Occipital lobe (tissue), 2 donors: Measurements from ENCODE around the gene LHX5. TPM values are rescaled to one million over a fixed set of nuclear protein-coding genes. Genes with fewer than 3 reads are reported as not detected.

Experiments used
- DNase-seq: peaks from one replicate; lab custom pipeline; 2025; lab: John Stamatoyannopoulos, UW
- total RNA-seq: library from RNA; depleted of rRNA; stranded (reverse); fragments of >200 nt; gene quantifications from one replicate; pipeline ENCODE4 v1.2.3, GENCODE V29; 2014

Gene LHX5
- total RNA-seq, 1 donor from 2014 or later: not detected

DNA sequence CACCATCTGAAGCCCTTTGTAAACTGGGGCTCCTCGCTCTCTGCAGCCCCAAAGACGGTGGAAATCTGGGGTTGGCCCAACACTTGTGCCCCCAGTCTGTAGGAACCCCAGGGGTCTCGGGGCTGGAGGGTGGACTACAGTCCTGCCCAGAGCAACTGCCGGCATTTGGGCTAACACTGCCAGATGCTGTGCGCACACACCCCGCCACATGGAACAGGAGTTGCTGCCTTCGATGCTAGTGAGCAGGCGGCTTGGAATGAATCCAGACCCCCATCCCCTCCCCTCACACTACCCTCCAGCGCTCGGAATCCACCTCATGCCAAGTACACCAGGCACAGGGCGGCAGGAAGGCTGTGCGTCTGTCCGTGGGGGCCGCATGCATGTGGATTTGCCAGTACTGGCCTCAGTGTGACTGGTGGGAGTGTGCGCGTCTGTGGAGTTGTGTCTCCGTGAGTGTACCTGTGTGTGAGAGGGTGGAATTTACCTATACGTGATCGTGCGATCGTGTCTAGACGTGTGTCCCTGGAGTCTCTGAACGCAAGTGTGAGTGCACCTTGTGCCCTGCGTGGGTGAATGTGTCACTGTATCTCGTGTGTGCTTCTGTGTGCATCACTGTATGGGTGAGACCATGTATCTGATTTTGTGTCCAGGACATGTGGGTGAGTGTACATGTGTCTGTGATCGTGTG, 5.1 kb downstream of the LHX5 start:
- DNase-seq: no peak

DNA sequence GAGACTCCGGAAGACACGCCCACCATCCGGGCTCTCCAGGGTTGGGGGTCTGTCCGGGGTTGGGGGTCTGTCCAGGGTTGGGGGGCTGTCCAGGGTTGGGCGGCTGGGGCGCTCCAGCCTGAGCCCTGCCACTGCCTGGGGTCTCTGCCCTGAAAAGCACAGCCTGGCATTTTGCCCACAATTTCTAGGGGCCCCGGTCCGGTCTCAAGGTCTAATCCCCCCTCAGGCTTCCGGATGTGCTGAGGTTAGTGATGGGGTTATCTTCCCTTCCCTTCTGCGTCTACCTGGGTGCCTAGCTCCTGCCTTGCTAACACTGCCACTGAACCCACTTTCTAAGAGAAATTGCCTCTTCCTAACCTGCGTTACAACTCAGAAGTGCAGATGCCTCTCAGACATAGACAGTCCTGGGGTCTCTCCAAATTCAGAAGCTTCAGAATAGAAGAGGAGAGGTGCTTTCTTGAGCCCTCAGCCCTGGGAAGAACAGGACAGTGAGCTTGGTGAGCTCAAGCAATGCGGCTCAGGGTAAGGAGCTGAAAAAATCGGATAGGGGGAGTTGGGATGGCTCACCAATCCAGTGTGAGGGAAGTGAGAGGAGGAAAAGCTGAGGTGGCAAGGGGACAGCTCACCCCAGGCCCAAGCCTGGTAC, 5.7 kb downstream of the LHX5 start:
- DNase-seq: no peak

DNA sequence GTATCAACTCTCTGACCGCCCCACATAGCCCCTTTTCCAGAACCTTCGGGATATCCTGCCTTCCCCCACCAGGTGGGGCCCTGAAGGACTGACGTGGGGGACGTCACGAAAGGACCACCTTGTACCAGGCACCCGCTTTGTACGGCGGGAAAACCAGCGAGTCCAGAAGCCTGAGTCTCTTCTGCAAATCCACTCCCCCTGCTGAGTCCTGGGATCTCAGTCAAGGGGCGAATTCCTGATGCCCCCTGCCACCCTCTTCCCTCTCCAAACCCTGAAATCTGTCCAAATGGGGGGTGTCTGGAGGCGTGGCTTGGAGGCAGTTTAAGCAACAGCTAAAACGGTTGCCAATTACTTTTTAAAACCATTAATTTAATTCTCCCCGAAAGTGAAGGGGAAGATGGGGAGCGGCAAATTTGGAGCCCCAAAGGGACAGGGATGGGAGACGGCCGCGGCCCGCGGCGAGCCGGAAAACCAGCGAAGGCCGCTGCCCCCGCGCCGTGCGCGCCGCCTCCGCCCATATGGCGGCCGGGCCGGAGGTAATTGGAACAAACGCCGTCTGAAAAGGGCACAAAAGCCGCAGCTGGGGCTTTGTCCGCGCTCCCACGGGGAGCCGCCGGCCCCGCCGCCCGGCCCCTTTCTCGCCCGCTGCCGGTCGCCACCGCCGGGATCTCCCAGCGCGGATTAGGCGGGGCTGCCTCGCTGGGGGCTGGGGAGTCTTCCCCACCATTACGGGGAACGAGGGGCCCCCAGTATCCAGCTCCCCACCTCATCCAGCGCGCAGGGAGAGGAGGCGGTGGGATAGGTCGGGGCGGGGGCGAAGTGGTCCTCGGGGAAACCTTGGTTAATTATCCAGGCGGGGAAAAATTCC, 6.6 kb downstream of the LHX5 start:
- DNase-seq: no peak

DNA sequence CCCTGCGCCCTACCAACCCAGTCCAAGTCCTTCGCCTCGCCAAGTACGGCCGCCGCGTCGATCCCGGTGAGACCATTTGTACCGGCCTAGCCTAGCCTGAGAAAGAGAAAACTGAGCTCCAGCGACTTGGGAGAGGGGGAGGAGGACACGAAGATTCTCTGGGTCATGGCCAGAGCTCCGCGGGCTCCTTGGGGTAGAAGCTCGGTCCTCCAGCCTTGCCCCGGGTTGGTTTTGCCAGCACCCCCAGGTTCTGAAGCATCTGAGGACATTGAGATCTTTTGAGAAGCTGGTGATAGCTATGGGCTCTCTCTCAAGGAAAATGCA, 7.3 kb downstream of the LHX5 start:
- no peak for DNase-seq

DNA sequence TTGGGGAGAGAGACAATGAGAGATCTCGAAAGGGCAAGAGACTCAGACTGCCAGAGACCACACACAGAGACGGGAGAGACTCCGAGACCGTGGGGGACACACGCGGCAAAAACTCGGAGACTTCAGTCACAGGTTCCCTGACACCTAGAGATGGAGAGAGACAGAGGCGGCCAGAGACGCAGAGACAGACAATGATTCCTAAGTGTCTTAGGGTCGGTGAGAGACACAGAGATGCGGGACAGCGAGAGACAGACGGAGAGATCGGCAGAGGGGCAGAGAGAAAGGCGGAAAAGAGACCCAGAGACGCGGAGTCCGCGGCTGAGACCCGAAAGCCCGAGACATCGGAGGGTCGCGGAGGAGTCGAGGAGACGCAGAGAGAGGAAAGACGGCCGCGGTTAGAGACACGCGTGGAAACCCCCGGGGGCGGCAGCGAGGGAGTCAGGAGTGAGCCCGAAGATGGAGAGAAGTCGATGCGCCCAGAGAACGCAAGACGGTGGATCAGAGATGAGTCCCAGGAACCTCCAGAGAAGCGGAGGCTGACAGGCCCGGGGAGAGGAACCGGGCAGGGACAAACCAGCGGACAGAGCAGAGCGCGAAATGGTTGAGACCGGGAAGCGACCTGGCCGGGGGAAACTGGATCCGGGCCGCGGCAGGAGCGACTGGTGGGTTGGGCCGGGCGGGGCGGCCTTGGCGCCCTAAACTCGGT, 7.8 kb downstream of the LHX5 start:
- DNase-seq: no peak

DNA sequence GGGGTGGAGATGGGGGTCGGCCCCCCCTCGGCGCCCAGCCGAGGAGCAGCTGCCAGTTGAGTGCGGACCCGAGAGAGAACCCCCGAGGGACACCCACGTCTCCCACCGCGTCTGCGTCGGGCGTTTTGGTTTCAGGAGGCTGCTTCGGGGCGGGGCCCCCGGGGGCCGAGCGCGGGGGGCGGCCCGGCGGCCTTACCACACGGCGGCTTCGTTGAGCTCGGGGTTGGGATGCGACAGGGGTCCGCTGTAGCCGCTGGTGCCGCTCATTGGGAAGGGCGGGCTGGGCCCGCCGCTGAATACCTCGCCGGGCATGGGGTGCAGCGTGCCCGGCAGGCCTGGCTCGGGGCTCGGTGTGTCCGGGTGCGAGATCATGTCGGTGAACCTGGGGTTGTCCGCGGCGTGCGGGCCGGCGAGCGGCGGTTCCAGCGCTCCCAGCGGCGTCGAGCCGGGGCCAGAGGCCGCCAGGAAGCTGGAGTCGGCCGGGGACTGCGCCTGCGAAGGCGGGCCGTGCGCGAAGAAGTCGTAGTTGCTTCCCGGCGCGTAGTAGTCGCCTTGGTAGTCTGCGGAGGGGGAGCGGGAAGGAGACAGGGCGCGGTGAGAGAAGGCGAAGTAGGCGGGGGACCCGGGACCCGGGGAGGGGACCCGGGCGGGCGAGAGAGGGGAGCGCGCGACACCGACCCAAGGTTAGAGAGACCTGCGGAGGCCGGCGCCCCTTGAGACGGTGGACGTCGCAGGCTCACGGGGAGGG, 8.5 kb downstream of the LHX5 start:
- no peak for DNase-seq

DNA sequence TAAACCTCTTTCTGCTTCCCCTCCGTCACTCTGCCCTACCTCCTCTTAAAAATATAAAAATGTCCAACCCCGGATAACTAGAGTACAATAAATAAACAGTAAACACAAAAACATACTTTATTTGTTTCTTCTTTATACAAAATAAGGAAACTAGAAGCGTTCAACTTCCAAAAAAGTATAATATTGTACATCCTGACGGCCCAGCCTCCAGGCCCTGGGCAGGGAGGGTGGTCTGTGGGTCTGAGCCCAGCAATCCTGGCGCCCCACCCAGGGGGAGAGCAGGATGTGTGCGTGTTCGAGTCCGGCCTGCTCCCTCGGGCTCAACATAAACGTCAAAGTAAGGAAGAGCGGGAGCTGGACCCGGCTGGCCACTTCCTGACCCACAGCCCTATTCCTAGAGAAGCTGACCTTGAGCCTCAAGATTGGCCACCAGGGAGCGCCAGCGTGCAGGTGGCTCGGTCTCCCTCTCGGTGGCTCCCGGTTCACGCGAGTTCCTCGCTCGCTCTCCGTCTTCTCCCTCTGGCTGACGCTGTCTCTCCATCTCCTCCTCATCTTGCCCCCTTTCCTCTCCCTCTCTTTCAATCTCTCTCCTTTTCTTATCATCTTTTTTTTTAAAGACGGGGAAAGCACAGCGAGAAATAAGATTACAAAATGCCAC, 9.4 kb downstream of the LHX5 start:
- peak; percentile 12 for DNase-seq

DNA sequence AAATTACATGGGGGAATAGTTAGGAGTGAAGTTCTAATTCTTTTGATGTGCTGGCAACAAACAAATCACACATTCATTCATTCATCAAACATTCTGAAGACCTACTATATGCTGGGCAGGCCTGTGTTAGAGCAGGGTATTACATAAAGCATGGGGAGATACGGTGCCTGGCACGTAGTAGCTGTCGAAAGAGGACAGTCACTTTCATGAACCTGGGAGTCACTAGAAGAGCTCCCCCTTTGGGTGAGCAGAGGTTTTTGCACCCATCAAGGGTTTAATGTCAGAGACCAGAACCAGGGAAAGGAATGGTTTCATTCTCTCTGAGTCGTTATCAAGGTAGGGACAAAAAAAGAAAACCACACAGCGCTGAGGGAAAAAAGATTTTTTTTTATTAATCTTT, 10.0 kb downstream of the LHX5 start:
- DNase-seq: no peak

DNA sequence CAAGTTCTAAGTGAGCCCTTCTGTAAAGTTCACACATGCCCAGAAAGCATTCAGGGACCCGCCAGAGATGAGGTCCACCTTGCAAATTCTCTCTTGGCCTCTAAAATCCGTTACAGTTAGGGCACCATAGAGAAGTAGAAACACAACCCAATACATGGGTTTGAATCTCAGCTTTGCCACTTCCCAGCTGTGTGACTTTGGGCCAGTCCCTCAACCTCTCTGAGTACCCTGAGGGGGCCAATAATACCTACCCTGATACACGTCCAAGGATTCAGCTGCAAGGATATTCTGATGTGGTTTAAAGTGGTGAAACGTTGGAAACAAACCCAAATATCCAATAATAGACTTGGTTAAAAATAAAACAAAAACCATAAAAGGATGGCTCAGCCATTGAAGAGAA, 11.7 kb downstream of the LHX5 start:
- no peak for DNase-seq

DNA sequence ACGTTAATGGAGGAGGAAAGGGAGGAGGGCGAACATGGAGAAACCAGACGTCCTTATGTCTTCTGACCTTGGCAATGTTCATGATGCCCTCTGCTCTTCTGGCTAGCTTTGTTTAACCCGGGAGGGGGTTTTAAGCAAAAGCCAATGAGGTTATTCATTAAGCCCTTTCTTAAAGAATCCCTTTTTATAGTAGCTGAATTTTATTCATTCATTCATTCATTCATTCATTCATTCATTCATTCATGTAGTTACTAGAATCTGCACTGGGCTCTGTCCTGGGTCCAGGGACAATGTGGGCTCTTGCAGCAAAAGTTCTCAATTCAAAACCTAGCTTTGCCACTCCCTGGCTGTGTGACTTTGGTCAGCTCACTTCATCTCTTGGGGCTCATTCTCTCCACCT, 14.0 kb downstream of the LHX5 start:
- no peak for DNase-seq

DNA sequence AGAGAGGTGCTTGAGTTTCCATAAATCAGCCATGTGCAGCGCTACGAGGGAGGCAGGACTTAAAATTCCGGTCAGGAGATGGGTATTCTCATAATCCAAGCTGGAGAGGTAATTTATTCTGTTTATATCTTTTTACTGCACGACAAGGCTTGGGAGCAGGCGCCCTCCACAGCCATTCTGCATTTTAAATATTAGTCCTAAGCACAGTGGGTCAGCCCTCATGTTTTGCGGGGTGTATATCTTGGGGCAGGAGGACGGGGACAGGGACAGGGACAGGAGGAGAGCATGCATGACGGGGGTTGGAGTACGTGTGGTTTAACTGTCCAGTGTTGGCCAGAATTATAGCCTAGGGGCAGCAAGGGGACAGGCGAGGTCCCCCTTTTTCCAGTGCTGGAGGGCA, 14.5 kb downstream of the LHX5 start:
- no peak for DNase-seq

DNA sequence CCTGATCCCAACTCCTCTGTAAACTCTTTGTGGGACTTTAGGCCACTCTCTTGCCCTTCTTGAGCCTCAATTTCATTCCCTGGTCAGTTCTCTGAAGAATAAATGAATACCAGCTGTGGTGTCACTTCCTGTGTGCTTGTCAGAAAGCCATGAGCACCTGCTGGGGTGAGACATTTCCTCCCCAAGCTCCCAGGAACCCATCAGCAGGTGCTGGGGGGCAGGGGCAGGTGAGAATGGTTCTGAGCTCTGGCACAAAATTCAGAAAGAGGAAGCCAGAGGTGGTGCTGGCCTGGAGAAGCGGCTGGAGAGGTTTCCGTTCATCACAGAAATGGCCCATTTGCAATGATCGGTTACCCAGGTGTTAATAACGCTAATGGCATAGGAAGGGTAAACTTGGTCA, 14.9 kb downstream of the LHX5 start:
- no peak for DNase-seq

DNA sequence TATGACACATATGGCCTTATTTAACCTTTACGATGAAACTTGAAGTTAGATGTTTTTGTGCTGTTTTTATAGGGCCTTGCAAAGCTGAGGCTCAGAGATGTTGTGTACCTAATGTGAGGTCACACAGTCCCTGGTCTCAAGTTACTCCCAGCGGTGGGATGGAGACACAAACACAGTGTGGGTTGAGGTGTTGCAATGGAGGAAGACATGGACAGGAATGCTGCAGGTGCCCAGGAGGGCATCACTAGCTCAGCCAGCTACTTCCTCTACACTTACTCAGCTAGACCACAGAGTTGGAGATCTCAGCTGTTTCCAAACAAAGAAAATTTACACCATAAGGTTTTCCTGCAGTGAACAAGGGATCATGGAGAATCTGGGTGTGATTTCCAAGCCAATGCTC, 15.5 kb downstream of the LHX5 start:
- no peak for DNase-seq

DNA sequence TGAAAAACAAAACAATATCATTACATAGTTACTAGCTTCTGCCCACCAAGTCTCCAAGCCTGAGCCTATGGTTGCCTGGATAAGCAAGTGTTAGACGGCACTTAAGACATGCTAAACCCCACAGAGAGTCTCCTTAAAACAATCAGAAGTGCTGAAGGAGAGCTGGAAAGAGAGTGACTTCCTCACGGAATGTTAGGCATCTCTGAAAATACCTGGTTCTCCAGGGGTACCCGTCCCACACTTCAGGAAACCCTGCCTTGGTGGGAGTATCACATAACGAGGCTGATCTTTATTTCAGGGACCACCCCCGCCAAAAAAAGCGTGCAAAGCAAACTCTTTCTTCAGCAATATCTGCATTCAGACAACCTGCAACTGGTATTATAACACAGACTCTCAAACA, 18.3 kb downstream of the LHX5 start:
- DNase-seq: no peak

DNA sequence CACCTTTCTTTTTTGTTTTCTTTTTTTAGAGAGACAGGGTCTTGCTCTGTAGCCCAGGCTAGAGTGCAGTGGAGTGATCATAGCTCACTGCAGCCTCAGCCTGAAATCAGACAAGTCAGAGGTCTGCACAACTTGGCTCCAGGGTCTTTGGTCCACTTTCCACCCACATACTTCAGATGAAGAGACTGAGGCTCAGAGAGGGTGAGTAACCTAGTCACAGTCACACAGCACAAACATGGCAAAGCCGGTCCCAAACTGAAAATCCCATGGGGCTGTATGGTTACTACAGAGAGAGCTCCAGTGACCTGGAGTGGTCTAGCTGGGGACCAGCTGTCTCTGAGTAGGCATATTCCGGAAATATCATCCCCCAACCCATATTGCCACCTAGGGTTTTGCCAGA, 19.2 kb downstream of the LHX5 start:
- DNase-seq: no peak

DNA sequence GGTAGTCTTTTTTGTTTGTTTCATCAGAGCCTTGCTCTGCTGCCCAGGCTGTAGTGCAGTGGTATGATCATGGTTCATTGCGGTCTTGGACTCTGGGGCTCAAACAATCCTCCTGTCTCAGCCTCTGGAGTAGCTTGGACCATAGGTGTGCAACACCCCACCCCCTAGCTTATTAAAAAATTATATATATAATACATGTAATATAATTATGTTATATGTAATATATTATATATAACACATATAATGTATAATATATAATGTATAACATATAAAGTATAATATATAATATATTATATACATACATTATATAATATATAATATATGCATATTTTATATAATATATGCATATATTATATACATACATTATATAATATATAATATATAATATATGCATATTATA, 21.8 kb downstream of the LHX5 start:
- no peak for DNase-seq

DNA sequence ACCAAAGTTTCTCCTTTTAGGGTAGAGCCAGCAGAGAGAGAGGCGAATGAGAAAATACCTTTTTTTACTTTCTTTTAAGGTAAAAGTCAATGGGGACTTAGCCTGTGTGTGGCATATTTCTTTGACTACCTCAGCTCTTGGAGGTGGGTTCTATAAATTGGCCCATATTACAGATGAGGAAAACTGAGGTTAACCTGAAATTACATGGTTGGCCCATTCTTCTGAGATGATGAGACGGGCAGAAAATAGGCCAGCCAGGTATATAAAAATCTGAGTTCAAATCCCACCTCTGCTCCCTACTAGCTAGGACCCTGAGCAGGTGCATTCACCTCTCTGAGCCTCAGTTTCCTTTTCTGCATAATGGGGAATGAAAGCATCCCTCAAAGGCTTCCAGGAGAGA, 22.4 kb downstream of the LHX5 start:
- no peak for DNase-seq

DNA sequence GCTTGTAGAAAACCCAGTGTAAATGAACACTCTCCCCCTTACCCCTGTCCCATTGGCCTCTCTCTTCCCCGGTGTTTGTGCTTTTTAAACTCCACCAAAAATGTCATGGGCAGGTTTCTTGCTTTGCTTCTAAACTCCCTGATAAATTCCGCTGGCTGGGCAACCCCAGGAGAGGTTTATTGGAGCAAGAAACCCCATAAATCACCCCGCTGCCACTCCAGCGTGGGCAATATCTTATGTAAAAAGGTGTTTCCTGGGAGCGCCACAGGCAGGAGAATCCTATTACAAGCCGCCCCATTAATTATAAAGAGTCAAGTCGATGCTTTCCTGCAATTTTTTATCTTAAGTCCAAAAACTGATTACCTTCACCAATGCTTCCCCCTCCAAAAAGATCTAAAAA, 22.8 kb downstream of the LHX5 start:
- no peak for DNase-seq

DNA sequence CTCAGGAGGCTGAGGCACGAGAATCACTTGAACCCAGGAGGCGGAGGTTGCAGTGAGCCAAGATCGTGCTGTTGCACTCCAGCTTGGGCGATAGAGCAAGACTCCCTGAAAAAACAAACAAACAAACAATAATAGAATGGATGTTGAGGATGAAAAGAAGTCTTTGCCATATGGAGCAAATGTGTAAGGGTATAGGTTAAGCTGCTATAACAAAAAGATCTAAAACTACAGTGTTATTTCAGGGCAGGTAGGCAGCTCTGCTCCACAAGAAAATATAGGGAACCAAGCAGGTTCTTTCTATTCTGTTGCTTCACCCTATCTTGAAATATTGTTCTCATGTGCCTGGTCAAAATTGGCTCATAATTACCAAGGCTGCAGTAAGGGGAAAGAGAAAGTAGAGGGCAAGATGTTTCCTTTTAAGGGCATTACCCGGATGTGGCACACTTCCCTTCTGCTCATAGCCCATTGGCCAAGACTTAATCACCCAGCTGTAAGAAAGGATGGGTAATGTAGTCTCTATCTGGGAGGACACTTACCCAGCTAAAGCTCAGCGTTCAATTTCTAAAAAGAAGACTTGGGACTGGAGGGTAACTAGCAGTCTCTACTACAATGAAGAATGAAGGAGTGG, 26.0 kb downstream of the LHX5 start:
- DNase-seq: no peak

DNA sequence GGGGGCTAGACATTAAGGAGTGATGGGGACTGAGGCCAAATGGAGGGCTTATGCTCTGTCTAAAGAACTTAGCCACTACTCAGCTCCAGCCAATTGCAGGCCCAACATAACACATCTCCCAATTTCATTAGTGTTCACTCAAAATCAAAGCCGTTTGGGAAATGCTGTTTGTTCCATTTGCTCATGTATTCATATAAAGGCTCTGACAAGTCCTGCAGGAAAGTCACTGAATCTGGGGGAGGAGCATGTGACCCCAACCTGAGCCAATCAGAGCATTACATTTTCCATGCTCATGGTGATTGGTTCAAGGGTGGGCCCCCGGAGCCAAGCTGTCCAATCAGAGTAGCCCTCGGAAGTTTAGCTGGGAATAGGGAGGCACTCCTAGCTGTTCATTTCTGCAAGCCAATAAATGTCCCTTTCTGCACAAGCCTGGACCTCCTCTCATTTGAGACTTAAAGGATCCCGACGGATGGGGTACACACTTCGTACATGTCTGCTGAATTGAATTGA, 28.6 kb downstream of the LHX5 start:
- no peak for DNase-seq
